CD14-positive monocyte (primary cell): ENCODE data around the gene OR10V1. TPM values are rescaled to one million over a fixed set of nuclear protein-coding genes. Genes with fewer than 3 reads are reported as not detected.
A peak's percentile ranks its signal among the peaks of the same experiment; 100 is the strongest.

ENCODE experiments used
- DNase-seq, 3 donors: peaks; one replicate each; pipeline ENCODE4 v3.0.0-alpha.2; 2011 to 2022
- H2AFZ ChIP-seq: 2 replicates; pipeline ENCODE4 v1.6.0; 2012; ENCODE audit warnings: mild to moderate bottlenecking, low read depth, low read length, inconsistent platforms; ENCODE audit not compliant: insufficient read depth, poor library complexity, severe bottlenecking
- H3K27ac ChIP-seq, 2 donors: 1 replicate in 1 of 2; 2 replicates in 1 of 2; pipeline ENCODE4 v1.5.1; 2012 to 2013; ENCODE audit warnings: low read length in 2 of 2, control low read depth in 1 of 2, inconsistent platforms in 1 of 2, low read depth in 1 of 2, mild to moderate bottlenecking in 1 of 2
- H3K27me3 ChIP-seq, 2 donors: one replicate each; pipeline versions ENCODE4 v1.6.0 to v1.6.1; 2011 to 2013; ENCODE audit warnings: low read length in 2 of 2; ENCODE audit not compliant: control insufficient read depth in 2 of 2, insufficient read depth in 2 of 2
- H3K36me3 ChIP-seq, 2 donors: replicated peaks in 1 of 2; 1 replicate in 1 of 2; 2 replicates in 1 of 2; pipeline versions ENCODE4 v1.5.1 to v1.6.1; 2012 to 2013; ENCODE audit warnings: low read length in 2 of 2, control low read depth in 1 of 2, inconsistent platforms in 1 of 2, mild to moderate bottlenecking in 1 of 2; ENCODE audit not compliant: insufficient read depth in 2 of 2, control insufficient read depth in 1 of 2
- H3K4me1 ChIP-seq, 2 donors: 1 replicate in 1 of 2; 2 replicates in 1 of 2; pipeline versions ENCODE4 v1.5.1 to v1.6.1; 2012 to 2013; ENCODE audit warnings: low read length in 2 of 2, control low read depth in 1 of 2, inconsistent platforms in 1 of 2, mild to moderate bottlenecking in 1 of 2, moderate library complexity in 1 of 2; ENCODE audit not compliant: insufficient read depth in 2 of 2, control insufficient read depth in 1 of 2
- H3K4me2 ChIP-seq: replicated peaks from 2 replicates; pipeline ENCODE3; 2012; ENCODE audit warnings: low read length, moderate library complexity, mild to moderate bottlenecking; ENCODE audit not compliant: poor library complexity, severe bottlenecking; ENCODE audit errors: extremely low read depth
- H3K4me3 ChIP-seq, 3 experiments: fragments of 200-600 bp in 1 of 3; sonication (generic) in 1 of 3; replicated peaks in 1 of 3; 1 replicate in 2 of 3; 2 replicates in 1 of 3; pipeline ENCODE4 v1.5.1; 2011 to 2013; ENCODE audit warnings: low read length in 3 of 3, mild to moderate bottlenecking in 3 of 3, control low read depth in 2 of 3, low read depth in 2 of 3, inconsistent platforms in 1 of 3, moderate library complexity in 1 of 3
- H3K79me2 ChIP-seq: 2 replicates; pipeline ENCODE4 v1.6.0; 2012; ENCODE audit warnings: mild to moderate bottlenecking, control low read depth, inconsistent platforms, low read length, moderate library complexity; ENCODE audit not compliant: insufficient read depth
- H3K9ac ChIP-seq: 2 replicates; pipeline ENCODE4 v1.6.0; 2017; ENCODE audit warnings: low read length, mild to moderate bottlenecking; ENCODE audit not compliant: insufficient read depth, poor library complexity, severe bottlenecking
- H3K9me3 ChIP-seq, 2 donors: replicated peaks in 1 of 2; 1 replicate in 1 of 2; 2 replicates in 1 of 2; pipeline versions ENCODE4 v1.5.1 to v1.6.1; 2012 to 2013; ENCODE audit warnings: low read length in 2 of 2, control low read depth in 1 of 2; ENCODE audit not compliant: control insufficient read depth in 1 of 2, insufficient read depth in 1 of 2
- H4K20me1 ChIP-seq: 2 replicates; pipeline ENCODE4 v1.6.0; 2012; ENCODE audit warnings: mild to moderate bottlenecking, low read length, control low read depth, moderate library complexity; ENCODE audit not compliant: insufficient read depth
- H3K27ac Mint-ChIP-seq, 7 donors: one replicate each; pipeline ENCODE4 v1.8.0; 2020; ENCODE audit warnings: mild to moderate bottlenecking in 7 of 7, mixed read lengths in 7 of 7, moderate library complexity in 6 of 7, inconsistent platforms in 2 of 7
- H3K27me3 Mint-ChIP-seq, 3 donors: one replicate each; pipeline ENCODE4 v1.8.0; 2021 to 2022; ENCODE audit warnings: low read depth in 3 of 3, mild to moderate bottlenecking in 3 of 3, mixed read lengths in 3 of 3, moderate library complexity in 3 of 3, inconsistent platforms in 1 of 3
- H3K36me3 Mint-ChIP-seq, 2 donors: one replicate each; pipeline ENCODE4 v1.8.0; 2020; ENCODE audit warnings: mixed read lengths in 2 of 2, inconsistent platforms in 1 of 2, mild to moderate bottlenecking in 1 of 2
- H3K4me1 Mint-ChIP-seq: one replicate; pipeline ENCODE4 v1.8.0; 2020; ENCODE audit warnings: mild to moderate bottlenecking, mixed read lengths
- H3K4me3 Mint-ChIP-seq, 2 donors: one replicate each; pipeline ENCODE4 v1.8.0; 2020; ENCODE audit warnings: mild to moderate bottlenecking in 2 of 2, mixed read lengths in 2 of 2, moderate library complexity in 1 of 2
- H3K9me3 Mint-ChIP-seq, 7 donors: one replicate each; pipeline ENCODE4 v1.8.0; 2020 to 2022; ENCODE audit warnings: mixed read lengths in 7 of 7, mild to moderate bottlenecking in 6 of 7, moderate library complexity in 6 of 7, inconsistent platforms in 2 of 7
- CTCF ChIP-seq: fragments of 200-600 bp; IDR thresholded peaks from one replicate; pipeline ENCODE4 v1.8.0; 2022; ENCODE audit warnings: antibody characterized with exemption, mild to moderate bottlenecking
- WGBS: methylation state at CpG from one replicate; pipeline ENCODE4 v1.1.5; 2013; ENCODE audit warnings: missing lambda C conversion rate; ENCODE audit not compliant: insufficient coverage; 5-methylcytosine and 5-hydroxymethylcytosine counted together
- intact Hi-C, 2 donors: fragments of 100-400 bp; cut with micrococcal nuclease; formaldehyde crosslinking; loops; one replicate each; pipeline versions ENCODE4 v1.15.0 to v1.15.1; 2023
- polyA plus RNA-seq, 3 donors: library from polyadenylated mRNA; depleted of rRNA in 1 of 3; unstranded in 2 of 3; stranded (reverse) in 1 of 3; fragments of 300-500 nt in 2 of 3; fragments of >200 nt in 1 of 3; fragmentation: Illumina TruSeq in 2 of 3; gene quantifications; 1 replicate in 2 of 3; 2 replicates in 1 of 3; pipeline ENCODE4 v1.2.3, GENCODE V29; 2012 to 2021

OR10V1 gene
- polyA plus RNA-seq, 3 donors, result not detected

GRCh38 chr11:59666969-59667368 is 46.7 kb downstream of the OR10V1 start:
- peak; percentile 36 to 76 (median 69) for DNase-seq
- Mint-ChIP-seq H3K27ac (peak overlapping the region; percentile 93 to 100 (median 96)), H3K9me3 (no peaks in the 10 kb centered on the region), H3K4me1 (peaks cover 36% of the 10 kb centered on the region), H3K27me3 (no peaks in the 10 kb centered on the region), H3K4me3 (peak overlapping the region in 1 of 2 donors; percentile 92), H3K36me3 (peaks cover 26 to 41% of the 10 kb centered on the region in 2 donors)
- Histone ChIP-seq H2AFZ (no peak overlapping the region), H3K27me3 (no peaks in the 10 kb centered on the region), H3K4me1 (peaks cover 27 to 34% of the 10 kb centered on the region in 2 donors), H3K36me3 (peaks cover 47 to 48% of the 10 kb centered on the region in 2 donors), H3K9me3 (no peaks in the 10 kb centered on the region), H3K4me2 (peak overlapping the region; percentile 90), H3K4me3 (peak overlapping the region in 2 of 3 experiments; percentile 92 to 97), H3K9ac (no peak overlapping the region), H3K79me2 (peaks cover 64% of the 10 kb centered on the region), H4K20me1 (peaks cover 55% of the 10 kb centered on the region), H3K27ac (peak overlapping the region in 1 of 2 donors; percentile 98)
- WGBS, result 0% methylated on average over 1 of the region's 1 CpG
- no peak for TF ChIP-seq CTCF
- intact Hi-C loops, result loop anchor here (5.0 to 10.0 kb wide), 5 partner anchors 50 to 455 kb away; partner anchors contain the start of genes STX3 (in 2 of the 2), MPEG1 (in 1 of the 2), MRPL16 (in 1 of the 2) and OSBP (in 1 of the 2)

Other genes with a start within 250 kb of the OR10V1 start
- not detected for gene OR4D10, start 240.5 kb downstream of the OR10V1 start, polyA plus RNA-seq
- gene OR4D11, start 210.3 kb downstream of the OR10V1 start, polyA plus RNA-seq, result not detected
- gene OR4D9, start 202.3 kb downstream of the OR10V1 start, polyA plus RNA-seq, result not detected
- 10 to 100 TPM in 2 of 3 donors, 1 to 10 TPM in 1; 9.8 to 15.3 (median 11.9) TPM for gene OSBP, start 98.1 kb downstream of the OR10V1 start, polyA plus RNA-seq
- gene PATL1, start 44.8 kb downstream of the OR10V1 start, polyA plus RNA-seq, result 10 to 100 TPM in 1 of 3 donors, 1 to 10 TPM in 2; 4.1 to 49.3 (median 5.1) TPM
- 10 to 100 TPM; 22.4 to 50.9 (median 25.4) TPM for gene STX3, start 41.5 kb upstream of the OR10V1 start, polyA plus RNA-seq
- 10 to 100 TPM; 34.1 to 75.0 (median 71.9) TPM for gene MRPL16, start 96.9 kb upstream of the OR10V1 start, polyA plus RNA-seq
- not detected for gene CBLIF, start 131.7 kb upstream of the OR10V1 start, polyA plus RNA-seq
- not detected for gene TCN1, start 152.6 kb upstream of the OR10V1 start, polyA plus RNA-seq
- gene OOSP3, start 164.9 kb upstream of the OR10V1 start, polyA plus RNA-seq, result not detected
- not detected for gene OOSP1, start 224.6 kb upstream of the OR10V1 start, polyA plus RNA-seq